Caco-2 (cell line): ENCODE measurements around the gene HPS4. TPM values are rescaled to one million over a fixed set of nuclear protein-coding genes. Genes with fewer than 3 reads are reported as not detected.

Experiments
- BruUV-seq: library from RNA; stranded (reverse); fragments of 400-500 nt; replicated peaks from 2 replicates; lab custom pipeline; 2021; lab: Mats Ljungman, UMichigan
- CTCF ChIA-PET: fragments of 300-600 bp; sonication (Branson Sonifier 250); formaldehyde crosslinking; loops from one replicate; lab custom pipeline; 2022; ENCODE audit warnings: antibody characterized with exemption; lab: Charles Lee
- POLR2A ChIA-PET: fragments of 300-600 bp; sonication (Branson Sonifier 250); formaldehyde crosslinking; loops from one replicate; lab custom pipeline; 2022; ENCODE audit warnings: antibody characterized with exemption; lab: Charles Lee
- DNase-seq, 2 experiments: peaks; one replicate each; pipeline versions ENCODE4 v3.0.0 to v3.0.0-alpha.2; 2020 to 2022
- H3K27me3 ChIP-seq: replicated peaks from 2 replicates; pipeline ENCODE4 v1.6.0; 2011; ENCODE audit warnings: low read length; ENCODE audit not compliant: control insufficient read depth, insufficient read depth
- H3K36me3 ChIP-seq: 2 replicates; pipeline ENCODE4 v1.5.1; 2011; ENCODE audit warnings: low read length; ENCODE audit not compliant: control insufficient read depth, insufficient read depth
- H3K4me1 ChIP-seq: fragments of 250-450 bp; sonication (Bioruptor Pico); 2 replicates; pipeline ENCODE4 v1.5.1; 2020; ENCODE audit warnings: mild to moderate bottlenecking
- H3K4me3 ChIP-seq: 2 replicates; pipeline ENCODE4 v1.5.1; 2011; ENCODE audit warnings: low read depth, mild to moderate bottlenecking, control low read depth, low read length
- H3K9me3 ChIP-seq: fragments of 250-450 bp; sonication (Bioruptor Pico); 2 replicates; pipeline ENCODE4 v1.5.1; 2020; ENCODE audit warnings: mild to moderate bottlenecking, moderate library complexity
- H3K27ac Mint-ChIP-seq: one replicate; pipeline ENCODE4 v1.8.0; 2022; ENCODE audit warnings: mixed read lengths; ENCODE audit not compliant: unreplicated experiment
- H3K27me3 Mint-ChIP-seq: one replicate; pipeline ENCODE4 v1.8.0; 2022; ENCODE audit warnings: mixed read lengths; ENCODE audit not compliant: insufficient read depth, unreplicated experiment
- H3K36me3 Mint-ChIP-seq: one replicate; pipeline ENCODE4 v1.8.0; 2022; ENCODE audit warnings: mild to moderate bottlenecking, mixed read lengths; ENCODE audit not compliant: insufficient read depth, unreplicated experiment
- H3K4me1 Mint-ChIP-seq: one replicate; pipeline ENCODE4 v1.8.0; 2022; ENCODE audit warnings: low read depth, mixed read lengths; ENCODE audit not compliant: unreplicated experiment
- H3K4me3 Mint-ChIP-seq: one replicate; pipeline ENCODE4 v1.8.0; 2022; ENCODE audit warnings: mild to moderate bottlenecking, moderate library complexity, mixed read lengths; ENCODE audit not compliant: unreplicated experiment
- H3K9me3 Mint-ChIP-seq: one replicate; pipeline ENCODE4 v1.8.0; 2022; ENCODE audit warnings: mixed read lengths; ENCODE audit not compliant: unreplicated experiment
- CTCF ChIP-seq, 2 experiments: fragments of 200-600 bp in 1 of 2; IDR thresholded peaks; 1 replicate in 1 of 2; 2 replicates in 1 of 2; pipeline versions ENCODE4 v1.5.1 to v1.8.0; 2011 to 2022; ENCODE audit warnings: antibody characterized with exemption in 1 of 2, control low read depth in 1 of 2, inconsistent platforms in 1 of 2, low read depth in 1 of 2, low read length in 1 of 2, mild to moderate bottlenecking in 1 of 2, moderate library complexity in 1 of 2; ENCODE audit not compliant: insufficient read depth in 1 of 2, severe bottlenecking in 1 of 2, unreplicated experiment in 1 of 2
- intact Hi-C: fragments of 100-400 bp; cut with micrococcal nuclease; formaldehyde crosslinking; loops from one replicate; pipeline ENCODE4 v1.10.0; 2022; ENCODE audit not compliant: unreplicated experiment
- total RNA-seq: library from RNA; stranded (reverse); gene quantifications from 2 replicates; pipeline ENCODE4 v1.2.3, GENCODE V29; 2022

Gene HPS4
- total RNA-seq, 1 experiment from 2014 or later = 35.1 TPM

- POLR2A ChIA-PET = no interaction called here
- CTCF ChIA-PET = interaction anchor here (1.0 to 2.4 kb wide), 2 partner anchors 93 to 95 kb away, joined by 4 to 29 read pairs; no protein-coding TSS in a partner anchor
- intact Hi-C loops = loop anchor here (5.0 kb wide), 1 partner anchor 78 kb away; no protein-coding TSS in a partner anchor
Measured at GRCh38 chr22:26460202-26460601, 23.4 kb downstream of the HPS4 start.

GRCh38 chr22:26457661-26458272 lies 25.8 kb downstream of the HPS4 start:
- no peak overlapping the region for H3K4me3 ChIP-seq
- no peaks in the 10 kb centered on the region for H3K27me3 ChIP-seq
- ChIA-PET POLR2A (no interaction called here), CTCF (no interaction called here)
- H3K27me3 Mint-ChIP-seq = no peaks in the 10 kb centered on the region
- no TSS peak for BruUV-seq
- H3K9me3 Mint-ChIP-seq = no peaks in the 10 kb centered on the region
- no peaks in the 10 kb centered on the region; the same call in none of the 2 replicates for H3K36me3 ChIP-seq
- no peaks in the 10 kb centered on the region for H3K4me1 Mint-ChIP-seq
- TF ChIP-seq CTCF (IDR thresholded peaks at IDR 0.05; ENCODE audit: insufficient read depth in 1 of 2, low read depth in 1 of 2, low read length in 1 of 2, severe bottlenecking in 1 of 2, unreplicated experiment in 1 of 2) = no peak
- no peak for DNase-seq
- no peaks in the 10 kb centered on the region for H3K4me1 ChIP-seq
- intact Hi-C loops = no loop called here
- H3K27ac Mint-ChIP-seq = no peak overlapping the region
- H3K9me3 ChIP-seq = no peaks in the 10 kb centered on the region
- H3K4me3 Mint-ChIP-seq = no peak overlapping the region
- peaks cover 21% of the 10 kb centered on the region for H3K36me3 Mint-ChIP-seq

More at GRCh38 chr22:26460202-26460601, 23.4 kb downstream of the HPS4 start:
- H3K27me3 Mint-ChIP-seq = no peaks in the 10 kb centered on the region
- TF ChIP-seq CTCF (IDR thresholded peaks at IDR 0.05; ENCODE audit: insufficient read depth in 1 of 2, low read depth in 1 of 2, low read length in 1 of 2, severe bottlenecking in 1 of 2, unreplicated experiment in 1 of 2) = no peak
- no peaks in the 10 kb centered on the region; the same call in none of the 2 replicates for H3K36me3 ChIP-seq
- H3K4me3 Mint-ChIP-seq = no peak overlapping the region
- no peaks in the 10 kb centered on the region for H3K4me1 ChIP-seq
- no peaks in the 10 kb centered on the region for H3K4me1 Mint-ChIP-seq
- no peaks in the 10 kb centered on the region for H3K27me3 ChIP-seq
- H3K9me3 Mint-ChIP-seq = no peaks in the 10 kb centered on the region
- DNase-seq = no peak
- H3K36me3 Mint-ChIP-seq = peaks cover 30% of the 10 kb centered on the region
- H3K9me3 ChIP-seq = no peaks in the 10 kb centered on the region
- no peak overlapping the region for H3K4me3 ChIP-seq
- no peak overlapping the region for H3K27ac Mint-ChIP-seq
- no TSS peak for BruUV-seq

- Mint-ChIP-seq H3K9me3 (no peaks in the 10 kb centered on the region), H3K4me3 (no peak overlapping the region), H3K27me3 (no peaks in the 10 kb centered on the region), H3K36me3 (peaks cover 21% of the 10 kb centered on the region), H3K27ac (no peak overlapping the region), H3K4me1 (no peaks in the 10 kb centered on the region)
- no peaks in the 10 kb centered on the region for H3K9me3 ChIP-seq
- H3K4me1 ChIP-seq = no peaks in the 10 kb centered on the region
- POLR2A ChIA-PET = no interaction called here
- H3K36me3 ChIP-seq = no peaks in the 10 kb centered on the region; the same call in none of the 2 replicates
- intact Hi-C loops = no loop called here
- CTCF ChIA-PET = no interaction called here
- BruUV-seq = no TSS peak
- H3K27me3 ChIP-seq = no peaks in the 10 kb centered on the region
- no peak overlapping the region for H3K4me3 ChIP-seq
- no peak for DNase-seq
- no peak for TF ChIP-seq CTCF (IDR thresholded peaks at IDR 0.05; ENCODE audit: insufficient read depth in 1 of 2, low read depth in 1 of 2, low read length in 1 of 2, severe bottlenecking in 1 of 2, unreplicated experiment in 1 of 2)
Measured at GRCh38 chr22:26453812-26454500, 29.6 kb downstream of the HPS4 start.
